A549 (cell line): ENCODE data around the gene GBF1.

Source experiments
- CHD2 ChIP-seq: fragments of 150-350 bp; IDR thresholded peaks from 2 replicates; pipeline ENCODE4 v1.6.1; 2014; ENCODE audit warnings: low read length; ENCODE audit not compliant: partially characterized antibody
- CHD4 ChIP-seq: fragments of 200-600 bp; sonication (generic); IDR thresholded peaks from 2 replicates; pipeline ENCODE4 v1.6.1; 2016; ENCODE audit warnings: antibody characterized with exemption, mild to moderate bottlenecking, borderline replicate concordance
- EP300 ChIP-seq, 2 experiments: fragments of >200 bp; sonication (Bioruptor Twin); formaldehyde crosslinking; IDR thresholded peaks; 2 replicates in 1 of 2; 3 replicates in 1 of 2; pipeline ENCODE4 v1.6.1; 2016 to 2017
- NR3C1 ChIP-seq: fragments of >200 bp; sonication (Bioruptor Twin); formaldehyde crosslinking; IDR thresholded peaks from 3 replicates; pipeline ENCODE4 v1.6.1; 2017
- POLR2A ChIP-seq: IDR thresholded peaks from 2 replicates; pipeline ENCODE4 v1.6.1; 2012; ENCODE audit warnings: mild to moderate bottlenecking, low read length
- RFX5 ChIP-seq: fragments of 450-650 bp; IDR thresholded peaks from 2 replicates; pipeline ENCODE4 v1.7.1; 2014; ENCODE audit warnings: antibody characterized with exemption, mild to moderate bottlenecking, moderate library complexity
- TF ChIP-seq, protein P1 (sequence below): fragments of >200 bp; sonication (Bioruptor Twin); formaldehyde crosslinking; IDR thresholded peaks from 3 replicates; pipeline ENCODE4 v1.5.1; 2016

DNA sequence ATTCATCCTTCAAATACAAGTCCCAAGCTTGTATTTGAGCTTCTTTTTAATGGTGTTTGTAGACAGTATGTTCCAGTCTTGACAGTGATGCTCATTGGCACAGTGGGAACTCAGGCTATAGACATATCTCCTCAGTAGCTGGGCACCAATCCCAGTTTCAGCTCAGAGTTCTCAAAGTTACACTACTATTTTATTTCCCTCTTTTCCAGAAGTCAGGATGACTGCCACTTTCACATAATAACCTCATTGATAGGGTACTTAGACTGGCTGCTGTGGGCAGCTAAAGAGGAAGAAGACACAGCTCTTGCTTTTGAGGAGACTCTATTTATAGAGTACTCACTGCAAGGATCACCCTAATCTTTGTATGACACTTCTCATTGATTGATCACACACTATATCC, 2.4 kb downstream of the GBF1 start:
- TF ChIP-seq, protein P1, sequence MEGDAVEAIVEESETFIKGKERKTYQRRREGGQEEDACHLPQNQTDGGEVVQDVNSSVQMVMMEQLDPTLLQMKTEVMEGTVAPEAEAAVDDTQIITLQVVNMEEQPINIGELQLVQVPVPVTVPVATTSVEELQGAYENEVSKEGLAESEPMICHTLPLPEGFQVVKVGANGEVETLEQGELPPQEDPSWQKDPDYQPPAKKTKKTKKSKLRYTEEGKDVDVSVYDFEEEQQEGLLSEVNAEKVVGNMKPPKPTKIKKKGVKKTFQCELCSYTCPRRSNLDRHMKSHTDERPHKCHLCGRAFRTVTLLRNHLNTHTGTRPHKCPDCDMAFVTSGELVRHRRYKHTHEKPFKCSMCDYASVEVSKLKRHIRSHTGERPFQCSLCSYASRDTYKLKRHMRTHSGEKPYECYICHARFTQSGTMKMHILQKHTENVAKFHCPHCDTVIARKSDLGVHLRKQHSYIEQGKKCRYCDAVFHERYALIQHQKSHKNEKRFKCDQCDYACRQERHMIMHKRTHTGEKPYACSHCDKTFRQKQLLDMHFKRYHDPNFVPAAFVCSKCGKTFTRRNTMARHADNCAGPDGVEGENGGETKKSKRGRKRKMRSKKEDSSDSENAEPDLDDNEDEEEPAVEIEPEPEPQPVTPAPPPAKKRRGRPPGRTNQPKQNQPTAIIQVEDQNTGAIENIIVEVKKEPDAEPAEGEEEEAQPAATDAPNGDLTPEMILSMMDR, result no peak
- no peak for TF ChIP-seq POLR2A
- no peak for TF ChIP-seq RFX5
- TF ChIP-seq NR3C1, result no peak
- TF ChIP-seq CHD2, result no peak
- TF ChIP-seq CHD4, result no peak
- TF ChIP-seq EP300 (IDR thresholded peaks at IDR 0.05), result no peak
